Upper lobe of right lung (tissue), 1 donor: ENCODE measurements around the gene OSCP1. TPM values are rescaled to one million over a fixed set of nuclear protein-coding genes. Genes with fewer than 3 reads are reported as not detected.
A peak's percentile ranks its signal among the peaks of the same experiment; 100 is the strongest.

ENCODE experiments used
- ATAC-seq: fragments of 200-7000 bp; cut with Tn5 transposase; one replicate; pipeline ENCODE4 v1.9.1; 2020; ENCODE audit warnings: mild to moderate bottlenecking, moderate library complexity
- DNase-seq: peaks from one replicate; pipeline ENCODE4 v3.0.0-alpha.2; 2020
- H3K27ac ChIP-seq: fragments of 200-600 bp; one replicate; pipeline ENCODE4 v1.8.0; 2022
- H3K27me3 ChIP-seq: fragments of 200-600 bp; one replicate; pipeline ENCODE4 v1.8.0; 2022; ENCODE audit warnings: mild to moderate bottlenecking
- H3K36me3 ChIP-seq: fragments of 200-600 bp; one replicate; pipeline ENCODE4 v1.8.0; 2022
- H3K4me1 ChIP-seq: fragments of 200-600 bp; one replicate; pipeline ENCODE4 v1.8.0; 2022
- H3K4me3 ChIP-seq: fragments of 200-600 bp; one replicate; pipeline ENCODE4 v1.8.0; 2022; ENCODE audit warnings: mild to moderate bottlenecking
- H3K9me3 ChIP-seq: fragments of 200-600 bp; one replicate; pipeline ENCODE4 v1.8.0; 2022
- CTCF ChIP-seq: fragments of 200-600 bp; IDR thresholded peaks from one replicate; pipeline ENCODE4 v1.8.0; 2022; ENCODE audit warnings: antibody characterized with exemption
- intact Hi-C: fragments of 100-400 bp; cut with DNase I; formaldehyde crosslinking; loops from one replicate; pipeline ENCODE4 v1.11.0; 2022
- total RNA-seq: library from RNA; stranded (reverse); fragmentation: NEBNext Ultra II Directional; extraction: Animal tissue kit (Norgen Biotek cat#: 25700); gene quantifications from one replicate; pipeline ENCODE4 v1.2.1, GENCODE V29; 2021
- donor health status: DM: no; HTN: yes; CAD: no; lungs with severe emphysema.

The OSCP1 gene
- total RNA-seq, 1 donor from 2014 or later = 8.2 TPM

GRCh38 chr1:36372617-36373016 lies 77.6 kb downstream of the OSCP1 start:
- no peak for ATAC-seq
- intact Hi-C loops = no loop called here
- Histone ChIP-seq H3K27ac (peak overlapping the region; percentile 96), H3K4me1 (peaks cover 68% of the 10 kb centered on the region), H3K4me3 (no peak overlapping the region), H3K36me3 (no peaks in the 10 kb centered on the region), H3K27me3 (no peaks in the 10 kb centered on the region), H3K9me3 (no peaks in the 10 kb centered on the region)
- TF ChIP-seq CTCF = no peak
- DNase-seq = no peak

GRCh38 chr1:36369061-36369861 lies 81.0 kb downstream of the OSCP1 start:
- Histone ChIP-seq H3K9me3 (no peaks in the 10 kb centered on the region), H3K27me3 (no peaks in the 10 kb centered on the region), H3K27ac (no peak overlapping the region), H3K36me3 (no peaks in the 10 kb centered on the region), H3K4me3 (no peak overlapping the region), H3K4me1 (peaks cover 72% of the 10 kb centered on the region)
- DNase-seq (peak; percentile 80), ATAC-seq (peak; percentile 74)
- intact Hi-C loops = no loop called here
- peak; percentile 93 for TF ChIP-seq CTCF

Other genes starting within 250 kb of the OSCP1 start
- 88.6 TPM for gene THRAP3, start 226.0 kb downstream of the OSCP1 start, total RNA-seq
- gene SH3D21, start 144.1 kb downstream of the OSCP1 start, total RNA-seq = 10.2 TPM
- 27.2 TPM for gene EVA1B, start 126.8 kb downstream of the OSCP1 start, total RNA-seq
- gene STK40, start 64.5 kb downstream of the OSCP1 start, total RNA-seq = 78.9 TPM
- 39.4 TPM for gene LSM10, start 52.5 kb downstream of the OSCP1 start, total RNA-seq
- gene MRPS15, start 13.9 kb upstream of the OSCP1 start, total RNA-seq = 65.0 TPM
- gene CSF3R, start 32.5 kb upstream of the OSCP1 start, total RNA-seq = 202 TPM